T-helper 2 cell treated with Interferon-gamma antibody and Interleukin-4, amounts not matched to agents 5 μg/mL and 100 μg/mL, for 36 hours (primary cell): ENCODE data around the gene MINDY3.

Experiments
- DNase-seq: peaks from one replicate; pipeline ENCODE4 v3.0.0; 2021; ENCODE audit warnings: low spot score
- H3K27ac Mint-ChIP-seq: one replicate; pipeline ENCODE4 v1.8.0; 2021; ENCODE audit warnings: mild to moderate bottlenecking, mixed read lengths
- H3K27me3 Mint-ChIP-seq: one replicate; pipeline ENCODE4 v1.8.0; 2021; ENCODE audit warnings: low read depth, mixed read lengths
- H3K36me3 Mint-ChIP-seq: one replicate; pipeline ENCODE4 v1.8.0; 2021; ENCODE audit warnings: low read depth, mixed read lengths
- H3K4me1 Mint-ChIP-seq: one replicate; pipeline ENCODE4 v1.8.0; 2021; ENCODE audit warnings: low read depth, mixed read lengths
- H3K4me3 Mint-ChIP-seq: one replicate; pipeline ENCODE4 v1.8.0; 2022; ENCODE audit warnings: mild to moderate bottlenecking, moderate library complexity, mixed read lengths
- H3K9me3 Mint-ChIP-seq: one replicate; pipeline ENCODE4 v1.8.0; 2021; ENCODE audit warnings: mixed read lengths

MINDY3 gene

DNA sequence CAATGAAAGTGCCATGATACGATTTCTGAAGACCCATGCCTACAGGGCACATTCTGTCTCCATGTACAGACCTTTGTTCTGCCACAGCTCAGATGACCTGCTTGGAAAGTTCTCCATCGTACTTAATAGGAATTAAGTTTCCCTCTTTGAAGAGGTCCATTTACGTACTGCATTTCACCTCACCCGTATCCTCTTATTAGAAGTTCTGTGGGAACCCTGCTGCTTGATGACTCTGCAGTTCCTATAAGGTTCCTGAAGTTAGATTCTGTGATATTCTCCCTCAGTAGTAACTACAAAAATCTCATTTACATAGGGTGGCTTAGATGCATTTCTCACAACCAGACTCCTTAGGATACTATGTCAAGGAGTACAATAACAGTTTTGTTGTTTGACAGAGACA is 50.9 kb downstream of the MINDY3 start:
- Mint-ChIP-seq H3K27ac (no peak overlapping the region), H3K9me3 (no peaks in the 10 kb centered on the region), H3K4me1 (peaks cover 9% of the 10 kb centered on the region), H3K4me3 (no peak overlapping the region), H3K27me3 (no peaks in the 10 kb centered on the region), H3K36me3 (peaks cover 22% of the 10 kb centered on the region)
- no peak for DNase-seq

DNA sequence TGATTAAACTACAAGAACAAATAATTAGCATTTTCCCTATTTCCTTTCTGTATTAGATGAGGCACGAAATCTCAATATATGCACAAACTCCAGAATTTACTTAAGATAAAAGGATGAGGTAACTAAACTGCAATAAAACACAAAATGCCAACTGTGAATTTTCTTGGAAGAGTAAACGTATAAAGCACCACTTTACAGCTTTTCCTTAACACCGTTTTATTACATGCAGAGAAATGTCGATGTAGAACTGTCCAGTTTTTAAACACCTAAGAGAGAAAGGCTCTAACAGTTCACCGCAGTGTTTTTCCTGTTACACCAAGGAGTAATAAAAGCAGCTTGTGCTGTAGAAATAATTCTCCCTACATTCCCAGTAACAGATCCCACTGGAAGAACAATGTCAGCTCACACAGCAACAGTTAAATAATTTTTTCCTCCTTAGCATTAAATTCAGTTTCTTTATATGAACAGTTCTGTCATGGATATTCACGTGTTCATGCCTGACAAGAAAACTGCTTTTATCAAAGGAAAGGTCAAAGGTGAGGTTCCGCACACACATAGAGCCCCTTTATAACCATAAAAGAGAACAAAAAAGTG is 52.0 kb downstream of the MINDY3 start:
- no peak for DNase-seq
- Mint-ChIP-seq H3K4me1 (peaks cover 9% of the 10 kb centered on the region), H3K27me3 (no peaks in the 10 kb centered on the region), H3K27ac (no peak overlapping the region), H3K4me3 (no peak overlapping the region), H3K36me3 (peaks cover 18% of the 10 kb centered on the region), H3K9me3 (no peaks in the 10 kb centered on the region)

DNA sequence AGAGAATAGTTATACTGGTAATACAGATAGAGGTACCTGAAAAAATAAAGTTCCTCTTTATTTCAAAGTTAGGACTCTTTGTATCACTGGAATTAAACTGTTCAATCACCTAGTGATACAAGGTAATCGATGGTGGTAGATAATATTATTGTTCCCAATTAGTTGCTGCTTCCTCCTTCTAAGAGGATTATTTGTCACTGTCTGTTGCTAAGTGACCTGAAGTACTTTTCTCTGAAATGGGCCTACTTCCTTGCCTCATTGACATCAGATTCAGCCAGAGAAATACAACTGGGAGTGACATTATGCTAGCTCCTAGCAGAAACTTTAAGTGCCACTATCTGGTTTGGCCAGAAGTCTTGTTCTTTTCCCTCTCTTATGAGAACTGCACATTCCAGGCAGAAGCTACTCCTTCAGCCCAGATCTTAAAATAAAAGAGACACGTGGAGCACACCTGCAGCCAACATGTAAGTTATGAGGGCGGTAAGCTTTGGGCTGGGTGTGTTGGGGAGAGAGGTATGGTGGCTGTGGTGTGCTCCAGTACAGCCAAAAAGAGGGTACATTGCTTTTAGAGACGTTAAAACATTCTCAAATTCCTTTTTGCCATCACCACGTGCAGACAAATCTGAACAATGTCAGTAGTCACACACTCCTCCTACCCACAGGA is 54.8 kb downstream of the MINDY3 start:
- Mint-ChIP-seq H3K36me3 (peaks cover 34% of the 10 kb centered on the region), H3K27ac (no peak overlapping the region), H3K9me3 (peaks cover 10% of the 10 kb centered on the region), H3K27me3 (no peaks in the 10 kb centered on the region), H3K4me3 (no peak overlapping the region), H3K4me1 (peaks cover 18% of the 10 kb centered on the region)
- no peak for DNase-seq

DNA sequence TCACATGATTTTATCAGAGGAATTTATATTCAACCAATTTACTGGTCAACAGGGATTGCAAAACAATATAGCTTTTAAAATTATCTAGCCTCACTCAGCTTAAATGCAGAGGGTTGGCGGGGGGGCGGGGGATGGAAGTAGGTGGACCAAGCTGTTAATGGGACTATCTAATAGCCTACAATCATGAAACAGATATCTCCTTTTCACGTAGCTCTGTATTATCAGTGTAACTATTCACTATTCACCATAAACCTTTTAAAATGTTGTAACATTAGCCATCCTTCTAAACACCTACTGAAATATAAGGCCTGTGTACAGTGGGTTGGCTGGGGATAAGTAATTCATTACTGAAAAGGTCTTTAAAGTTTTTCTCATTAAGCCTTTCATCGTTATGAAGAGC is 56.2 kb downstream of the MINDY3 start:
- H3K4me3 Mint-ChIP-seq: no peak overlapping the region

DNA sequence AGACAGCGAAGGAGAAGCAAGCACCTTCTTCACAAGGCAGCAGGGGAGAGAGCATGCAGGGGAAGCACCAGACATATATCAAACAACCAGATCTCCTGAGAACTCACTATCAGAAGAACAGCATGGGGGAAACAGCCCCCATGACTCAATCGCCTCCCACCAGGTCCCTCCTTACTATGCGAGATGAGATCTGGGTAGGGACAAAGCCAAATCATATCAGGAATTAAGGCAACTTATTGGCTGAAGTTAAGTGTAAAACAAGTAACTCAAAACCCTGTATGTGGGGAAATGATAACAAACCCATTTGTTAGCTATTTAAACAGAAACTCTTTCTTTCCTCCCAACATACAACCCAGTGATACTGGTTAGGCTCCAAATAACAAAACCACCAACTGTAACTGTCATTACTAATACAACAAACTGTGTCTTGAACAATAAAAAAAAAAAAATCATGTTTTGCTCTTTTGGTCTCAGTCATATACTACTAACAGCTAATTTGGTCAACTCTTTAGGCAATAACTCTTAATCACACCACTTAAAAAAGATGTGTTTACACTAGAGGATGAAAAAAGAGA is 57.8 kb downstream of the MINDY3 start:
- peaks cover 41% of the 10 kb centered on the region for H3K36me3 Mint-ChIP-seq
- no peaks in the 10 kb centered on the region for H3K27me3 Mint-ChIP-seq

More for the DNA sequence above, 56.2 kb downstream of the MINDY3 start:
- Mint-ChIP-seq H3K9me3 (peaks cover 12% of the 10 kb centered on the region), H3K27me3 (no peaks in the 10 kb centered on the region), H3K4me1 (peaks cover 16% of the 10 kb centered on the region), H3K27ac (no peak overlapping the region), H3K36me3 (peaks cover 41% of the 10 kb centered on the region)
- DNase-seq: no peak

DNA sequence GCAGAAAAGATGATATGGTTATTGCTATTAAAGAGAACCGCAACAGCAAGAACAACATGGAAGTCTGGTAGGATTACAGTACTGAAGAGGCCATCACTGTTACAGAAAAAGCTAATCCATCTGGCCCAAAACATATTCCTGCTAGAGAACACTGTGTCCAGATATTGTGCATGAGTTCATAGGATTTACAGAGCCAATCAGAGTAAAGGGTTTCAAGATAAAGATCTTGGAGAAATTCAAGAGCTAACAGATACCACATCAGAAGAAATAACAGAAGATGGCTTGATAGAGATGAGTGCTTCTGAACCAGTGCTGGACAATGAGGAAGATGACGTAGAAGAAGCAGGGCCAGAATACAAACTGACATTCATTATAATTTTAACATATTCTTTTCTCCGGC is 58.7 kb downstream of the MINDY3 start:
- no peak overlapping the region for H3K4me3 Mint-ChIP-seq
- no peak overlapping the region for H3K27ac Mint-ChIP-seq
- H3K4me1 Mint-ChIP-seq: peaks cover 14% of the 10 kb centered on the region
- H3K27me3 Mint-ChIP-seq: no peaks in the 10 kb centered on the region
- H3K9me3 Mint-ChIP-seq: peaks cover 12% of the 10 kb centered on the region
- DNase-seq: no peak
- H3K36me3 Mint-ChIP-seq: peaks cover 42% of the 10 kb centered on the region

More for the DNA sequence above, 57.8 kb downstream of the MINDY3 start:
- Mint-ChIP-seq H3K27ac (peak overlapping the region; percentile 37), H3K4me3 (peak overlapping the region; percentile 4), H3K9me3 (peaks cover 12% of the 10 kb centered on the region), H3K4me1 (peaks cover 14% of the 10 kb centered on the region)
- DNase-seq: peak; percentile 72

DNA sequence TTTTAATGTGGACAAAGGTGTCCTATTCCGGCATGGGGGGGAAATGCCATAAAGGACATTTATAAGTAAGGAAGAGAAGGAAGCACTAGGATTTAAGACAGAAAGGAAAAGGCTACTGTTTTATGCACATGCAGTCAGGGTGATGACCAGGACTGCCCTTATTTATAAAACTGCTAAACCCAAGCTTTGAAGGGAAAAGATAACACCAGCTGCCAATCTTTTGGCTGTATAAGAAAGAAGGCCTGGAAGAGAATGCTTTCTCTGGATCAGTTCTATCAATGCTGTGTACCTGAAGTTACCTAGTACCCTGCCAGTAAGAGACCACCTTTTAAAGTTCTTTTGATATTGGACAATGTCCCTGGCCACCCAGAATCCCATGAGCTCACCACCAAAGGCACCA is 59.2 kb downstream of the MINDY3 start:
- H3K4me1 Mint-ChIP-seq: peaks cover 14% of the 10 kb centered on the region
- H3K27ac Mint-ChIP-seq: no peak overlapping the region
- no peaks in the 10 kb centered on the region for H3K27me3 Mint-ChIP-seq
- peaks cover 12% of the 10 kb centered on the region for H3K9me3 Mint-ChIP-seq
- H3K36me3 Mint-ChIP-seq: peaks cover 44% of the 10 kb centered on the region
- H3K4me3 Mint-ChIP-seq: no peak overlapping the region
- no peak for DNase-seq

DNA sequence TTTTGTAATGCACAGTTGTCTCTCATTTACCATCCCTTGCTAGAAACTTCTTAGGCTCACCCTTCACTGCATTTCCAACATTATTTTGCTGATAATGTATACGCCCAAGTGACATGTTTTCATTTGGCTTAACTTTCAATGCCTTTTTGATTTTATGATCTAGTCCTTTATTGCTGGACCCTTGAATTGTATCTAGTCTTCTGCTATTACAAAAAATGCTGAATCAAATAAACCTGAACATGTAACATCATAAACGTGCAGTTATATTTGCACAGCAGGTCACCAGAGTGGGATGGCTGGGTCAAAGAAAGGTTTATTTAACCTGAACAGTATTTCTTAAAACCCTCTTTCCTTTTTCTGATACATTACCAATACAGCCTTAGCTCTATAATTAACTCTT is 63.0 kb downstream of the MINDY3 start:
- Mint-ChIP-seq H3K9me3 (peaks cover 12% of the 10 kb centered on the region), H3K4me1 (peaks cover 8% of the 10 kb centered on the region), H3K27ac (no peak overlapping the region), H3K27me3 (no peaks in the 10 kb centered on the region), H3K36me3 (peaks cover 45% of the 10 kb centered on the region), H3K4me3 (no peak overlapping the region)
- no peak for DNase-seq

DNA sequence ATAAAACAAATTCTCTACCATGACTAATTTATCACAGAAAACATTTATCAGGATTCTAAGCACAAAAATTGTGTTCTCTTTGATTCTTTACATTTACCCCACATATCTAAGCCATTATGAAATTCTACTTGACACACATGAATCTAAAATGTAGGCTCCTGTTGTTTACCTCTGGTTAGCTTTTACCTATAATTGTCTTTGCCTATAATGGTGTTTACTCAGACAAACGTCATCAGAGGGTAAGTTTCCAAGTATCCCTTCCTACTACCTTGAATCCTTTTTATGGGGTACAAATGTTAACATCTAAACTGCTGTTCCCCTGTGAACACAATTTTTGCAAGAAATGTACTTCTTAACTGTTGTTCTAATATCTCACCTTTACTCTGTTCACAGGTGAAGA is 63.5 kb downstream of the MINDY3 start:
- Mint-ChIP-seq H3K9me3 (peaks cover 12% of the 10 kb centered on the region), H3K27me3 (no peaks in the 10 kb centered on the region), H3K4me1 (peaks cover 6% of the 10 kb centered on the region), H3K27ac (no peak overlapping the region), H3K4me3 (no peak overlapping the region), H3K36me3 (peaks cover 42% of the 10 kb centered on the region)
- DNase-seq: no peak

DNA sequence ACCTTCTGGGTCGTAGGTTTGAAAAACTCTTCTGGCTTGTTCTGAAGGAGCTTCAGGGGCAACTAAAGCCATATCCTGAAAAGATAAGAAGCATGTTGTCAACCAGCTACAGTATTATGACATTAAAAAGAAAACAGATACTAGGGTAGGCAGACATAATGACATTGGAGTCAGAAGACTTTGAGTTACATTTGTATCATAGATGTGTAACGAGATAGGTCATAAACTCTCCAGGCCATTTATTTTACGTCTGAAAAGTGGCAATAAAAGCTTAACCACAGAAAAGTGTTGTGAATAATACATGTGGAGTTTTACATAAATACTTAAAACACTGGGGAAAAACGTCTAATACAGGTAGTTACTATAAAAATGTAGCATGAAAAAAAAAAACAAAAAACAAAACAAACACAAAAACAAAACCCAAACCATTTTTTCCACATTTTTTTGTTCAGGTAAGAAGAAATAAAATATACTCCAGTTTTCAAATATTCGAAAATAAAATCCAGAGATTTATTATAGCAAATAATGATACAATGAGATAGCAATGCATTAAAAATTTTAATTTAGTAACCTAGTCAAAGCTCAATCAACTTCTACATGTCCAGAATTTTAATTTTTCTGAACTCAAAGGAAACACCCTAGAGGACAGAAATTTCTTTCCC is 64.1 kb downstream of the MINDY3 start:
- no peak overlapping the region for H3K4me3 Mint-ChIP-seq
- H3K4me1 Mint-ChIP-seq: peaks cover 3% of the 10 kb centered on the region
- H3K27ac Mint-ChIP-seq: no peak overlapping the region
- H3K36me3 Mint-ChIP-seq: peaks cover 40% of the 10 kb centered on the region
- H3K9me3 Mint-ChIP-seq: peaks cover 8% of the 10 kb centered on the region
- no peaks in the 10 kb centered on the region for H3K27me3 Mint-ChIP-seq
- DNase-seq: no peak

DNA sequence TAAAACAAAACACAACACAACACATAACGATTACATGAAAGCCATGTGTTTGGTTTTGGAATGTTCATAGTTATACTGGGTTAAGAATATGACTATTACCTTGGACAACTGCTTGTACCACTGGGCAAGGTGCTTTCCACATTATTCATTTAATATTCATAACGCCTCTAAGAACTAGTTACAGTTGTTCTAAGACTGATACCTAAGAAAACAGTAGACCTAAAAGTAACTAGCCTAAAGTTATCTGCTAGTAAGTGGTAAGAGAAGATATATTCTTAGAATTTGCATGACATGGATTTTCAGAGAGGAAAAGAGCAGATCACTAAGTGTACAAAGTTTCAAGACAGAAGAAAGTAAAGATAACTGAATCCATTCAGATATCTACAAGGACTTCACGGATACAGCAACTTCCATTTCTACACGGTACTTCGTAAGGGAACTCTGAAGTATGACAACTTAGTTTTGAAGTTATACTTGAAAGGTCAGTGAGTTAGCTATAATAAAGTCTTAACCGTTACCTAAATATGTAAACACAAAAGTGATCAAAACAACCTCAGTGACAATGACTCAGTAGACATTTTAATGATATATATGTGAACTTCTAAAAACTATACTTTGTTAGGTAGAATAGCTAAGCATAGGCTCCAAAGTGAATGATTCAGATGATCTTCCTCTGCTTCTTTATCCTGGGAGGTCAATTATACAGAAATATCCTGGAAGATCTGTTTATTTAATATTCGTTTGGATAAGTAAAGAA is 65.1 kb downstream of the MINDY3 start:
- DNase-seq: no peak
- Mint-ChIP-seq H3K27ac (peak overlapping the region; percentile 6), H3K27me3 (no peaks in the 10 kb centered on the region), H3K4me1 (peaks cover 3% of the 10 kb centered on the region), H3K36me3 (peaks cover 32% of the 10 kb centered on the region), H3K9me3 (no peaks in the 10 kb centered on the region), H3K4me3 (no peak overlapping the region)

DNA sequence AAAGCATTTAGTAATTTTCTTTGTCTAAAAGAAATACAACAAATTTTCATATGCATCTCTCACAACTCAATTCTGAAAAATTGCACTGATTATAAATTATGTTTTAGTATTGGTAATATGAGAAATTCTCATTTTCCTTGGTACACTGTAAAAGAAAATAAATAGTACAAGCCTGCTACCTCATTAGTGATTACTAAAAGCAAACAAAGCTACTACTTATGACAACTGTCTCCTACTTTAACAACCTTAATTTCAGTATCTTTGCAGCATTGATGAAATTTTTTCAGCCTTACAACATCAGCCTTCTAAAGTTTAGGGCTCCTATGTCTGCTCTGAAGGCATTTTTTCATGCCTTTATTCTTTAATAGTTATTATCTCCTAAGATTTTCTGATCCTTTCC is 65.7 kb downstream of the MINDY3 start:
- Mint-ChIP-seq H3K27me3 (no peaks in the 10 kb centered on the region), H3K4me1 (peaks cover 3% of the 10 kb centered on the region), H3K27ac (no peak overlapping the region), H3K9me3 (no peaks in the 10 kb centered on the region), H3K36me3 (peaks cover 29% of the 10 kb centered on the region), H3K4me3 (no peak overlapping the region)
- no peak for DNase-seq

DNA sequence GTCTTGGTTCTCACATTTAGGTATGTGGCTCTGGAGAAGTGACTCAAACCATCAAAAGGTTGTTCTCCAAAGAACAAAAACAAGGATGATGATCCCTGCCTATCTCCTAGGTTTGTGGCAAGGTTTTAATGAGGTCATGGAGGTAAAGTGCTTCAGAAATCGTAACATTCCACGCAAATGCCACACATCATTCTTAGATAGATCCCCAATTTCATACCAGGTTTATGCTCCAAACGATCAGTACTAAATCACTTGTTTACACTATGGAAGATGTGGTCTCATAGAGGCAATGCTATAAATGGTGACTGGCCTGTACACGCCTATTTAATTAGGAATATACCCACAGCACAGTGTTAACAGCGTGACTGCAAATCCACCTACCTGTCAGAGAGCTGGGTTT is 66.6 kb downstream of the MINDY3 start:
- Mint-ChIP-seq H3K4me3 (no peak overlapping the region), H3K4me1 (peaks cover 3% of the 10 kb centered on the region), H3K36me3 (peaks cover 32% of the 10 kb centered on the region), H3K9me3 (no peaks in the 10 kb centered on the region), H3K27ac (no peak overlapping the region), H3K27me3 (no peaks in the 10 kb centered on the region)
- no peak for DNase-seq

DNA sequence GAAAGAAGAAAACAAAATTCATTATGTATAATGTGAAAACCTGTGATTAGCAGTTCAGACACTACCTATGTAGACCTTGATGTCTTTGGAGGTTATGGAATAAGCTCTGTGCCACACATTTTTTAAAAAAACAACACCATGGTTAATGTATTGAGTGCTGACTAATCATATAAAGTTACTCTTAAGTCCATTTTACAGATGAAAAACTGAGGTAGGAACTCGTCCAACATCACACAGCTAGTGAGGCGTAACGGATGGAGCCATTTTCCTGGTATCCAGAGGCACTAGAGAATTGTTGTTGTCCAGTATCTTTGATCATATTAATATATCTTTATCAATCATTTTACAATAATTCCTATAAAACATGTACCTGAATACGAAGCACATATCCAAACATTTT is 67.5 kb downstream of the MINDY3 start:
- Mint-ChIP-seq H3K27ac (no peak overlapping the region), H3K4me1 (peaks cover 3% of the 10 kb centered on the region), H3K4me3 (no peak overlapping the region), H3K36me3 (peaks cover 32% of the 10 kb centered on the region), H3K27me3 (no peaks in the 10 kb centered on the region), H3K9me3 (no peaks in the 10 kb centered on the region)
- DNase-seq: no peak
